Loucy (cell line): ENCODE data around the gene FARS2.

ENCODE experiments used
- EZH2phosphoT487 ChIP-seq: fragments of 200-600 bp; IDR thresholded peaks from 2 replicates; pipeline ENCODE4 v1.6.1; 2018; ENCODE audit warnings: antibody characterized with exemption, mild to moderate bottlenecking, moderate library complexity, borderline replicate concordance
- TF ChIP-seq, protein P1 (sequence below): fragments of 200-600 bp; sonication (generic); conservative IDR thresholded peaks from 2 replicates; pipeline ENCODE4 v1.5.1; 2014; ENCODE audit warnings: mild to moderate bottlenecking, antibody characterized with exemption, low read length

- TF ChIP-seq EZH2phosphoT487, result no peak
- TF ChIP-seq, protein P1, sequence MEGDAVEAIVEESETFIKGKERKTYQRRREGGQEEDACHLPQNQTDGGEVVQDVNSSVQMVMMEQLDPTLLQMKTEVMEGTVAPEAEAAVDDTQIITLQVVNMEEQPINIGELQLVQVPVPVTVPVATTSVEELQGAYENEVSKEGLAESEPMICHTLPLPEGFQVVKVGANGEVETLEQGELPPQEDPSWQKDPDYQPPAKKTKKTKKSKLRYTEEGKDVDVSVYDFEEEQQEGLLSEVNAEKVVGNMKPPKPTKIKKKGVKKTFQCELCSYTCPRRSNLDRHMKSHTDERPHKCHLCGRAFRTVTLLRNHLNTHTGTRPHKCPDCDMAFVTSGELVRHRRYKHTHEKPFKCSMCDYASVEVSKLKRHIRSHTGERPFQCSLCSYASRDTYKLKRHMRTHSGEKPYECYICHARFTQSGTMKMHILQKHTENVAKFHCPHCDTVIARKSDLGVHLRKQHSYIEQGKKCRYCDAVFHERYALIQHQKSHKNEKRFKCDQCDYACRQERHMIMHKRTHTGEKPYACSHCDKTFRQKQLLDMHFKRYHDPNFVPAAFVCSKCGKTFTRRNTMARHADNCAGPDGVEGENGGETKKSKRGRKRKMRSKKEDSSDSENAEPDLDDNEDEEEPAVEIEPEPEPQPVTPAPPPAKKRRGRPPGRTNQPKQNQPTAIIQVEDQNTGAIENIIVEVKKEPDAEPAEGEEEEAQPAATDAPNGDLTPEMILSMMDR, result no peak
Measured at GRCh38 chr6:5664149-5664548, 402.8 kb downstream of the FARS2 start.
